RCC 7860 (cell line): ENCODE measurements around the gene ALG11.
"Not testable (repeated sequence)": the region's sequence is repeated elsewhere in the genome, so short reads cannot be mapped to it uniquely, and the experiment has no call there.

Experiments
- DNase-seq: peaks from one replicate; pipeline ENCODE4 v3.0.0-alpha.2; 2015; ENCODE audit warnings: low spot score
- FAIRE-seq: peaks from 2 replicates; lab custom pipeline; 2012; peaks lifted over from hg19 to GRCh38; lab: Jason Lieb, UNC

Gene ALG11

GRCh38 chr13:52026246-52026626 lies 14.0 kb downstream of the ALG11 start:
- DNase-seq (no peak), FAIRE-seq (no peak)

GRCh38 chr13:52027832-52028231 lies 15.6 kb downstream of the ALG11 start:
- FAIRE-seq (no peak), DNase-seq (no peak)

GRCh38 chr13:52029569-52029968 lies 17.4 kb downstream of the ALG11 start:
- DNase-seq (no peak), FAIRE-seq (no peak)

GRCh38 chr13:52030401-52030800 lies 18.2 kb downstream of the ALG11 start:
- not testable (repeated sequence) for FAIRE-seq

GRCh38 chr13:52033039-52033438 lies 20.8 kb downstream of the ALG11 start:
- no peak for FAIRE-seq
- no peak for DNase-seq

More at GRCh38 chr13:52030401-52030800, 18.2 kb downstream of the ALG11 start:
- not testable (repeated sequence) for DNase-seq

- FAIRE-seq (no peak), DNase-seq (no peak)
Measured at GRCh38 chr13:52034616-52035226, 22.5 kb downstream of the ALG11 start.

- FAIRE-seq (no peak), DNase-seq (no peak)
Measured at GRCh38 chr13:52036037-52036436, 23.8 kb downstream of the ALG11 start.

GRCh38 chr13:52043675-52044074 lies 31.5 kb downstream of the ALG11 start:
- DNase-seq = no peak
- no peak for FAIRE-seq

- FAIRE-seq (no peak), DNase-seq (no peak)
Measured at GRCh38 chr13:52047463-52047862, 35.3 kb downstream of the ALG11 start.

GRCh38 chr13:52048516-52048915 lies 36.3 kb downstream of the ALG11 start:
- FAIRE-seq = no peak
- no peak for DNase-seq

- DNase-seq (no peak), FAIRE-seq (no peak)
Measured at GRCh38 chr13:52051400-52051799, 39.2 kb downstream of the ALG11 start.

- FAIRE-seq (no peak), DNase-seq (no peak)
Measured at GRCh38 chr13:52053460-52053859, 41.3 kb downstream of the ALG11 start.

GRCh38 chr13:52061064-52061463 lies 48.9 kb downstream of the ALG11 start:
- not testable (repeated sequence) for DNase-seq, FAIRE-seq

GRCh38 chr13:52061587-52061986 lies 49.4 kb downstream of the ALG11 start:
- no peak for DNase-seq
- FAIRE-seq = no peak

GRCh38 chr13:52067237-52067636 lies 55.0 kb downstream of the ALG11 start:
- no peak for DNase-seq
- FAIRE-seq = no peak

GRCh38 chr13:52070929-52071523 lies 58.8 kb downstream of the ALG11 start:
- peak; percentile 23 for DNase-seq
- no peak for FAIRE-seq
